ENCODE measurements around the gene NACAD. TPM values are rescaled to one million over a fixed set of nuclear protein-coding genes. Genes with fewer than 3 reads are reported as not detected.

Gene NACAD
- total RNA-seq, 4 donors from 2014 or later = 6.1 to 7.8 (median 6.7) TPM

DNA sequence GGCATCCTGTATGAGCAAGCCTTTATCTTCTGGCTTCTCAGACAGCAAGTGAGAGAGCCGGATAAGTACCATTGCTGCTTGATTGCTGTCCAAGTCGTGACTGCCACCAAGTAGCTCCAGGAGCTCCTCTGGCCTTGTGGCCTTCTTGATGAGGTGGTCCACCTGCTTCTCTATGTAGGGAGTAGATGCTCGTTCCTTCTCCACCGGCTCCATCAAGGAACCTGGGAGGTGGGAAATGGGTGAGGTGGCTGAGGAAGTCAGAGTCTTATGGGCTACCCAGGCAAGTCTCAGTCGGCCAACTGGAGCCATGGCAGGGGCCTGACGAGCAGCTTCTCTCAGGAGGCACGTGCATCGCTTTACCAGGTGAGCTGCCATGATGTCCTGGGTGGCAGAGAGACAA lies 20.1 kb upstream of the NACAD start:
- Histone ChIP-seq H3K4me3 (no peak overlapping the region), H3K36me3 (peaks cover 5 to 56% (median 38%) of the 10 kb centered on the region in 3 donors), H3K27ac (no peak overlapping the region), H3K4me1 (peaks cover 0 to 52% (median 16%) of the 10 kb centered on the region in 4 donors), H3K27me3 (no peaks in the 10 kb centered on the region), H3K9me3 (no peaks in the 10 kb centered on the region)
- 70 to 91% methylated on average over 4 to 8 of the region's 8 CpGs for WGBS, 2 donors
- no peak for DNase-seq (ENCODE audit: low spot score in 2 of 2)
- TF ChIP-seq EP300 (IDR thresholded peaks at IDR 0.05) (no peak), POLR2A (IDR thresholded peaks at IDR 0.05) (no peak)
- TF ChIP-seq, protein P1, sequence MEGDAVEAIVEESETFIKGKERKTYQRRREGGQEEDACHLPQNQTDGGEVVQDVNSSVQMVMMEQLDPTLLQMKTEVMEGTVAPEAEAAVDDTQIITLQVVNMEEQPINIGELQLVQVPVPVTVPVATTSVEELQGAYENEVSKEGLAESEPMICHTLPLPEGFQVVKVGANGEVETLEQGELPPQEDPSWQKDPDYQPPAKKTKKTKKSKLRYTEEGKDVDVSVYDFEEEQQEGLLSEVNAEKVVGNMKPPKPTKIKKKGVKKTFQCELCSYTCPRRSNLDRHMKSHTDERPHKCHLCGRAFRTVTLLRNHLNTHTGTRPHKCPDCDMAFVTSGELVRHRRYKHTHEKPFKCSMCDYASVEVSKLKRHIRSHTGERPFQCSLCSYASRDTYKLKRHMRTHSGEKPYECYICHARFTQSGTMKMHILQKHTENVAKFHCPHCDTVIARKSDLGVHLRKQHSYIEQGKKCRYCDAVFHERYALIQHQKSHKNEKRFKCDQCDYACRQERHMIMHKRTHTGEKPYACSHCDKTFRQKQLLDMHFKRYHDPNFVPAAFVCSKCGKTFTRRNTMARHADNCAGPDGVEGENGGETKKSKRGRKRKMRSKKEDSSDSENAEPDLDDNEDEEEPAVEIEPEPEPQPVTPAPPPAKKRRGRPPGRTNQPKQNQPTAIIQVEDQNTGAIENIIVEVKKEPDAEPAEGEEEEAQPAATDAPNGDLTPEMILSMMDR (IDR thresholded peaks at IDR 0.05) = no peak

DNA sequence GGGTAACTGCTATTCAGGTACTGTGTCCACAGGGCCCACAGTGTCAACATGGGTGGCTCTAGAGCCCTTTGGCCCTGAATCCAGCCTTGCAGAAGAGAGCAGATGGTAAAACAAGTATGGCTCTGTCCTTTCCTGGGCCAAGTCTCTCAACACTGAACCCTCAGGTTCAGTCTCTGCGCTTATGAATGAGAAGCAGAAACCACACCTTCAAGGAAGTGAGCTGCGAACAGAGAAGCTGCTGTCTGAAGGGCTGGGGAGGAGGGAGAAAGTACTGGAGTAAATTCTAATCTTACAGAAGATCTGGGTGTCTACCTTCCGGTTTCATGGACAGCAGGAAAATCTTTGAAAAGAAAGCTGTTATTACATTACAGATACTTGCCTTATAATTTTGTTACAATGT lies 18.6 kb upstream of the NACAD start:
- no peak for DNase-seq (ENCODE audit: low spot score in 2 of 2)
- Histone ChIP-seq H3K36me3 (peaks cover 7 to 71% (median 52%) of the 10 kb centered on the region in 3 donors), H3K27me3 (no peaks in the 10 kb centered on the region), H3K4me1 (peaks cover 0 to 48% (median 14%) of the 10 kb centered on the region in 4 donors), H3K27ac (no peak overlapping the region), H3K4me3 (no peak overlapping the region), H3K9me3 (no peaks in the 10 kb centered on the region)
- TF ChIP-seq POLR2A (IDR thresholded peaks at IDR 0.05) (no peak), EP300 (IDR thresholded peaks at IDR 0.05) (no peak)
- TF ChIP-seq, protein P1 (IDR thresholded peaks at IDR 0.05) = no peak
- WGBS, 2 donors = 70 to 78% methylated on average over 3 of the region's 3 CpGs

DNA sequence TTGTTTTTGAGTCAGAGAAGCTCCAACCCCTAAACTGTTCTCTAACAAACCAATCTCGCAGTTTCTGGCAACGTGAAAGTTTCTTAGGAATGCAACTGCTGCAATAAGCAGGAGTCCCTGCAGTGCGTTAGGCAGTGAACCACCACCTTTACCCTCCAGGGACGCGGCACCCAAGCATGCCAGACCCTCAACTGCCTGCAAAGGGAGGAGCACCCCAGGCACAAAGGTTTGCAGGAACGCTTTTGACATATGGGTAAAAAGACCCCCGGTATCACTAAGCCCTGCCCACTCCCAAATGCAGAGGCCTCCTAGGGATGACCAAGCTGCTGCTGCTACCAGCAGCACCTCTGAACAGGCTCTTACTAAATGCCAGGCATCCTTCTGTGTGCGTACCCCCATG lies 18.1 kb upstream of the NACAD start:
- Histone ChIP-seq H3K4me3 (no peak overlapping the region), H3K27ac (no peak overlapping the region), H3K27me3 (no peaks in the 10 kb centered on the region), H3K9me3 (no peaks in the 10 kb centered on the region), H3K4me1 (peaks cover 0 to 44% (median 12%) of the 10 kb centered on the region in 4 donors), H3K36me3 (peaks cover 8 to 77% (median 57%) of the 10 kb centered on the region in 3 donors)
- no peak for DNase-seq (ENCODE audit: low spot score in 2 of 2)
- TF ChIP-seq, protein P1 (IDR thresholded peaks at IDR 0.05) = no peak
- no peak for TF ChIP-seq POLR2A (IDR thresholded peaks at IDR 0.05)
- TF ChIP-seq EP300 (IDR thresholded peaks at IDR 0.05) = no peak
- WGBS, 2 donors = 67 to 78% methylated on average over 8 of the region's 8 CpGs

DNA sequence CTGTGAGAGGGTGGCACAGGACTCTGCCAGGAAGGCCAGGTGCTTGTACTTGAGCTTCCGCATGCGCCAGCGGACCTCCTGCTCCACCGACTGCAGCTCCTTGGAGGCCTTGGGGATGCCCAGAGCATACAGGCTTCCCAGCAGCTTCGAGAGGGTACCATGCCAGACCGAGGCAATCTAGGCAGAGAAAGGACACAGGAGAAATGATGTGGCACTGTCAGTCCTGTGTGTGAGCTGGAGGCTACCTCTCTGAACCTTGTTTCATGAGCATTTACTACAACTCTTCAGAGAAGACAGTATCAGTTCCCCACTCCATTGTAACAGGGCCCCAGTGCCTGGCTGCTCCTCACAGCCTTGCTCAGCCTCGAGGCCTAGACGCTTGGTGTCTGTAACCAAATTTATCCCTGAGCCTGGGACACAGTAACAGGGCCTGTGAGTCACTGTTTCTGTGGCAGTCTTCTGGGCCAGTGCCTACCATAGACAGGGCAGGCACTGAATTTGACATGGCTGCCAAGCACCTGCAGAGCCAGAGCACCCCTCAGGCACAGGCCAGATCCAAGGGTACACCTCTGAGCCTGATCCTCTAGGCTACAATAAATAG lies 16.9 kb upstream of the NACAD start:
- Histone ChIP-seq H3K9me3 (no peaks in the 10 kb centered on the region), H3K36me3 (peaks cover 11 to 88% (median 69%) of the 10 kb centered on the region in 3 donors), H3K27me3 (no peaks in the 10 kb centered on the region), H3K4me1 (peaks cover 0 to 41% (median 12%) of the 10 kb centered on the region in 4 donors), H3K27ac (no peak overlapping the region), H3K4me3 (no peak overlapping the region)
- WGBS, 2 donors = 89 to 95% methylated on average over 8 of the region's 8 CpGs
- TF ChIP-seq POLR2A (IDR thresholded peaks at IDR 0.05) (no peak), EP300 (IDR thresholded peaks at IDR 0.05) (no peak)
- TF ChIP-seq, protein P1 (IDR thresholded peaks at IDR 0.05) = no peak
- DNase-seq (ENCODE audit: low spot score in 2 of 2) = no peak

DNA sequence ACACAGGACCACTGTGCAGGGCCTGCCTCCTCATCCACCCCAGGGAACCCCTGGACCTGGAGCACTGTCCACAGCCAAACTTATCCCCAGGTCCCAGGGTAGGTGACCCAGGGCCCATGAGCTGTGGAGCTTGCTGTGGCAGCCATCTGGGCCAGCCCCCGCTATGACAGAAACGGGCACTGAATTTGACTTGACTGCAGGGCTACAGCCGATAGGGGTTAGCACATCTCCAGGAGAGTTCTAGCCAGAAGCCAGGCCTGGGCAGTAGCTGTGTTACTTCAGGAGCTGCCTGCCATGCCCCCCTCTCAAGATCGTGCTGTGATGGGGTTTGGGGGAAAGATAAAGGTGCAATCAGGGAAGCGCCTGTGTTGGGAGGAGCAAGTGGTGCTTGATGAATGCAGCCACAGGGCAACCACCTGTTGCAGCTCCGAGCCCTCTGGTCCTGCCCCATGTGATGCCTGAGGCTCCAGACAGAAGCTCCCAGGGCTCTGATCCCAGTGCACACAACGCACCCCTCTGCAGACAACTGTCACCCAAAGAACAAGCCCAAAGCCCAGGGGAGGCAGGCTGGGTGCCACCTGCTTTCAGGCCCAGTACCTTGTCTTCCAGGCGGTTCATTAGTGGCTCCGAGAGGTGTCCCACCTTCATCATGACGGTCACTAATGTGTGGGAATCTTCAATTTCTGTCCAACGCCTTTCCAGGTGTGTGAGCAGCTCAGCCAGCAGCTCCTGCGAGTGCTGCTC lies 16.2 kb upstream of the NACAD start:
- H3K27ac ChIP-seq = no peak overlapping the region
- H3K4me3 ChIP-seq = no peak overlapping the region
- TF ChIP-seq POLR2A (IDR thresholded peaks at IDR 0.05) (no peak), EP300 (IDR thresholded peaks at IDR 0.05) (no peak)
- TF ChIP-seq, protein P1 (IDR thresholded peaks at IDR 0.05) = no peak
- H3K27me3 ChIP-seq = no peaks in the 10 kb centered on the region
- H3K4me1 ChIP-seq = peaks cover 0 to 34% (median 6%) of the 10 kb centered on the region in 4 donors
- H3K36me3 ChIP-seq = peaks cover 11 to 95% (median 75%) of the 10 kb centered on the region in 3 donors
- 89 to 92% methylated on average over 12 of the region's 12 CpGs for WGBS, 2 donors
- no peak for DNase-seq (ENCODE audit: low spot score in 2 of 2)
- no peaks in the 10 kb centered on the region for H3K9me3 ChIP-seq

Data from tibial nerve (tissue), 4 donors.